ENCODE measurements around the gene LRMDA.

- no peak for TF ChIP-seq CTCF (IDR thresholded peaks at IDR 0.05; ENCODE audit: borderline replicate concordance, extremely low read depth, low read length, poor library complexity, severe bottlenecking)
- no peak for TF ChIP-seq EZH2 (IDR thresholded peaks at IDR 0.05; ENCODE audit: borderline replicate concordance, low read depth, low read length, severe bottlenecking)
These were observed 761.4 kb downstream of the LRMDA start for GRCh38 chr10:76192694-76193320.

All from DND-41 (cell line).